Thyroid gland (tissue), 4 donors: ENCODE data around the gene SSBP1. TPM values are rescaled to one million over a fixed set of nuclear protein-coding genes. Genes with fewer than 3 reads are reported as not detected.

Experiments
- DNase-seq, 2 donors: peaks; one replicate each; pipeline ENCODE4 v3.0.0-alpha.2; 2019
- H3K27ac ChIP-seq, 3 donors: fragments of 200-600 bp; sonication (generic); 1 replicate in 2 of 3; 2 replicates in 1 of 3; pipeline ENCODE4 v1.5.1; 2016 to 2019; ENCODE audit warnings: mild to moderate bottlenecking in 1 of 3, moderate library complexity in 1 of 3
- H3K27me3 ChIP-seq: fragments of 200-600 bp; sonication (generic); one replicate; pipeline ENCODE4 v1.5.1; 2019
- H3K36me3 ChIP-seq, 2 donors: fragments of 200-600 bp; sonication (generic); one replicate each; pipeline ENCODE4 v1.5.1; 2016 to 2019
- H3K4me1 ChIP-seq, 2 donors: fragments of 200-600 bp; sonication (generic); one replicate each; pipeline ENCODE4 v1.5.1; 2017 to 2019
- H3K4me3 ChIP-seq, 3 donors: fragments of 200-600 bp; sonication (generic); replicated peaks in 1 of 3; 1 replicate in 2 of 3; 2 replicates in 1 of 3; pipeline ENCODE4 v1.5.1; 2016; ENCODE audit warnings: mild to moderate bottlenecking in 1 of 3
- H3K9me3 ChIP-seq: fragments of 200-600 bp; sonication (generic); one replicate; pipeline ENCODE4 v1.5.1; 2017
- CTCF ChIP-seq, 6 experiments: fragments of 200-600 bp in 3 of 6; fragments of 450-650 bp in 3 of 6; sonication (generic) in 3 of 6; IDR thresholded peaks; one replicate each; pipeline ENCODE4 v1.5.1; 2016 to 2019; ENCODE audit warnings: antibody characterized with exemption in 6 of 6, mild to moderate bottlenecking in 2 of 6, inconsistent platforms in 1 of 6, moderate library complexity in 1 of 6
- POLR2A ChIP-seq, 2 donors: fragments of 450-650 bp; IDR thresholded peaks; one replicate each; pipeline ENCODE4 v1.6.1; 2017; ENCODE audit warnings: antibody characterized with exemption in 2 of 2, mild to moderate bottlenecking in 2 of 2, moderate library complexity in 1 of 2
- WGBS, 2 donors: methylation state at CpG; one replicate each; pipeline ENCODE4 v1.1.5; 2017; 5-methylcytosine and 5-hydroxymethylcytosine counted together
- intact Hi-C: fragments of 100-400 bp; cut with DNase I; formaldehyde crosslinking; loops from one replicate; pipeline ENCODE4 v1.15.1; 2023
- total RNA-seq, 4 donors: library from RNA; depleted of rRNA; stranded (reverse); fragments of >200 nt; gene quantifications; one replicate each; pipeline ENCODE4 v1.2.3, GENCODE V29; 2016

Gene SSBP1
- total RNA-seq, 4 donors from 2014 or later, result 112 to 146 (median 129) TPM

- Histone ChIP-seq H3K4me1 (peaks cover 6 to 18% of the 10 kb centered on the region in 2 donors), H3K27me3 (no peaks in the 10 kb centered on the region), H3K36me3 (no peaks in the 10 kb centered on the region), H3K27ac (peak overlapping the region in 2 of 3 donors; percentile 52 to 77), H3K4me3 (no peak overlapping the region), H3K9me3 (no peaks in the 10 kb centered on the region)
- 83 to 84% methylated on average over 4 of the region's 4 CpGs for WGBS, 2 donors
- no peak for DNase-seq
- TF ChIP-seq CTCF (IDR thresholded peaks at IDR 0.05) (no peak), POLR2A (IDR thresholded peaks at IDR 0.05) (no peak)
- intact Hi-C loops, result loop anchor here (5.0 kb wide), 1 partner anchor 36 kb away; no protein-coding TSS in a partner anchor
Observed at GRCh38 chr7:141702892-141703291, 35.3 kb upstream of the SSBP1 start.

- 68 to 81% methylated on average over 3 of the region's 3 CpGs for WGBS, 2 donors
- Histone ChIP-seq H3K27me3 (no peaks in the 10 kb centered on the region), H3K4me1 (peaks cover 6 to 12% of the 10 kb centered on the region in 2 donors), H3K36me3 (no peaks in the 10 kb centered on the region), H3K9me3 (no peaks in the 10 kb centered on the region), H3K27ac (no peak overlapping the region), H3K4me3 (no peak overlapping the region)
- DNase-seq, result no peak
- TF ChIP-seq POLR2A (IDR thresholded peaks at IDR 0.05), result no peak
- intact Hi-C loops, result loop anchor here (5.0 kb wide), 1 partner anchor 37 kb away; no protein-coding TSS in a partner anchor
Observed at GRCh38 chr7:141704112-141704511, 34.0 kb upstream of the SSBP1 start.

DNA sequence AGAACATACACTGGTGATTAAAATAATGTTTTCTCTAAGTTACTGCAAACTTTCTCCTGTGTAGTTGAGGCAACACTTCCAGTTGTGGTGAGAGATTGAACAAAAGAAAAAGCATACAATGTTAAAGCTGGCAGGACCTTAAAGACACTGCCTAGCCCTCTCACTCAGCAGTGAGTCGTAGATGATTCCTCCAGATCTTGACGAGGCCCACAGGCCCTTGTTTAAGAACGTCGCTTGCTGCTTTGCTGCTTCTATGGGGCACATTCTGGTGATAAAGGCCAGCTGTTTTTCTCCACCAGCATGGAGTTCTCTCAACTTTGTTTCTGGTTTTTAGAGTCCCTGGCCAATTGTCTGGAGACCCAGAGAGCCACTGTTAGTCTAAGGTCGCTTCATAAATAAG is 33.4 kb upstream of the SSBP1 start:
- DNase-seq, result no peak
- Histone ChIP-seq H3K27ac (no peak overlapping the region), H3K4me3 (no peak overlapping the region), H3K27me3 (no peaks in the 10 kb centered on the region), H3K36me3 (no peaks in the 10 kb centered on the region), H3K4me1 (peaks cover 6 to 12% of the 10 kb centered on the region in 2 donors), H3K9me3 (no peaks in the 10 kb centered on the region)
- WGBS, 2 donors, result 86 to 88% methylated on average over 5 of the region's 5 CpGs
- intact Hi-C loops, result loop anchor here (5.0 kb wide), 1 partner anchor 37 kb away; no protein-coding TSS in a partner anchor
- TF ChIP-seq CTCF (IDR thresholded peaks at IDR 0.05), result no peak
- TF ChIP-seq POLR2A (IDR thresholded peaks at IDR 0.05), result no peak

- no peaks in the 10 kb centered on the region for H3K36me3 ChIP-seq
- TF ChIP-seq POLR2A (IDR thresholded peaks at IDR 0.05), result no peak
- no peak for TF ChIP-seq CTCF (IDR thresholded peaks at IDR 0.05)
- intact Hi-C loops, result no loop called here
- no peaks in the 10 kb centered on the region for H3K9me3 ChIP-seq
- no peak overlapping the region for H3K4me3 ChIP-seq
- H3K27ac ChIP-seq, result no peak overlapping the region
- DNase-seq, result no peak
- 95 to 96% methylated on average over 1 of the region's 1 CpG for WGBS, 2 donors
- no peaks in the 10 kb centered on the region for H3K27me3 ChIP-seq
- H3K4me1 ChIP-seq, result peaks cover 0 to 7% of the 10 kb centered on the region in 2 donors
Observed at GRCh38 chr7:141706239-141707064, 31.7 kb upstream of the SSBP1 start.

DNA sequence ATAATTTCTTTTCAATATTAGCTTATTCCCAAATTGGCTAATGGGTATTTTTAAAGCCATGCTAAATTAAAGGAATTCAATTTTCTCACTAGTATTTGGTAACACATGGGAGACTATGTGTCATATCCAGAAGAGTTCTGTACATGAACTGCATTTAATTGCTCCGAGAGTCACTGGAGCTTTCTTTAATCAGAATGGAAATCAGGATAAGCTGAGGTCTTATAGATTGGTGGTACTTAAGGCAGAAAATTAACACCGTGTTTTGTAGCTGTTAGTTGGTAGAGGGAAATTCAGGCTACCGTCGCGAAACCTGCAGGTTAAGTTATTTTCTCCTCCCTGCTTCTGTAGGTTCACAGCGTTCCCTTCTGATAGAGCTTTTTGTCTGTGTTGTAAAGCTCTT is 29.8 kb upstream of the SSBP1 start, which contains the start of gene WEE2:
TSS of gene WEE2 (plus strand) at position 3 of the 400 bp plus-strand sequence. CDS start 406 bp downstream, outside the sequence.
- TF ChIP-seq CTCF (IDR thresholded peaks at IDR 0.05) (no peak), POLR2A (IDR thresholded peaks at IDR 0.05) (no peak)
- intact Hi-C loops, result no loop called here
- H3K27me3 ChIP-seq, result no peaks in the 10 kb centered on the region
- WGBS, 2 donors, result 83 to 90% methylated on average over 6 of the region's 6 CpGs
- H3K36me3 ChIP-seq, result no peaks in the 10 kb centered on the region
- H3K4me3 ChIP-seq, result no peak within 1 kb of the TSS
- no peak within 1 kb of the TSS for H3K27ac ChIP-seq
- H3K9me3 ChIP-seq, result no peaks in the 10 kb centered on the region
- no peak for DNase-seq
- no peaks in the 10 kb centered on the region for H3K4me1 ChIP-seq
